Endodermal cell (in vitro differentiated cells): ENCODE results near the gene ENAH. TPM values are rescaled to one million over a fixed set of nuclear protein-coding genes. Genes with fewer than 3 reads are reported as not detected.
A peak's percentile ranks its signal among the peaks of the same experiment; 100 is the strongest.

Experiments used
- DNase-seq: peaks from one replicate; pipeline ENCODE4 v3.0.0-alpha.2; 2017
- H3K27ac ChIP-seq: 2 replicates; pipeline ENCODE4 v1.5.1; 2013; ENCODE audit warnings: mild to moderate bottlenecking, low read depth, low read length, moderate library complexity
- H3K27me3 ChIP-seq: 2 replicates; pipeline ENCODE4 v1.6.1; 2013; ENCODE audit warnings: mild to moderate bottlenecking, low read length, moderate library complexity; ENCODE audit not compliant: insufficient read depth, control insufficient read depth, poor library complexity, severe bottlenecking
- H3K36me3 ChIP-seq: 2 replicates; pipeline ENCODE4 v1.7.0; 2013; ENCODE audit warnings: mild to moderate bottlenecking, low read length, moderate library complexity; ENCODE audit not compliant: control insufficient read depth, insufficient read depth
- H3K4me1 ChIP-seq: one replicate; pipeline ENCODE4 v1.7.0; 2013; ENCODE audit warnings: low read length; ENCODE audit not compliant: control insufficient read depth, insufficient read depth
- H3K4me3 ChIP-seq: 2 replicates; pipeline ENCODE4 v1.5.1; 2013; ENCODE audit warnings: mild to moderate bottlenecking, low read length, moderate library complexity
- H3K9ac ChIP-seq: 2 replicates; pipeline ENCODE4 v1.6.1; 2013; ENCODE audit warnings: mild to moderate bottlenecking, low read length, moderate library complexity; ENCODE audit not compliant: poor library complexity, severe bottlenecking; ENCODE audit errors: extremely low read depth
- H3K9me3 ChIP-seq: 2 replicates; pipeline ENCODE4 v1.6.1; 2013; ENCODE audit warnings: mild to moderate bottlenecking, low read length, moderate library complexity; ENCODE audit not compliant: control insufficient read depth
- H3K27ac Mint-ChIP-seq: 2 replicates; pipeline ENCODE4 v1.8.0; 2020; ENCODE audit warnings: mixed read lengths
- H3K27me3 Mint-ChIP-seq: 2 replicates; pipeline ENCODE4 v1.8.0; 2021; ENCODE audit warnings: mild to moderate bottlenecking, mixed read lengths; ENCODE audit not compliant: insufficient read depth
- H3K36me3 Mint-ChIP-seq: 2 replicates; pipeline ENCODE4 v1.8.0; 2020; ENCODE audit warnings: low read depth, mixed read lengths
- H3K4me1 Mint-ChIP-seq: 2 replicates; pipeline ENCODE4 v1.8.0; 2020; ENCODE audit warnings: mixed read lengths
- H3K4me3 Mint-ChIP-seq: 2 replicates; pipeline ENCODE4 v1.8.0; 2020; ENCODE audit warnings: mild to moderate bottlenecking, moderate library complexity, mixed read lengths
- H3K9me3 Mint-ChIP-seq: 2 replicates; pipeline ENCODE4 v1.8.0; 2020; ENCODE audit warnings: mild to moderate bottlenecking, mixed read lengths
- WGBS, 2 experiments: methylation state at CpG; one replicate each; pipeline versions ENCODE4 v1.1.5 to v1.1.7; 2013; ENCODE audit warnings: missing lambda C conversion rate in 2 of 2, mixed read lengths in 1 of 2; ENCODE audit not compliant: insufficient coverage in 1 of 2, insufficient read length in 1 of 2; 5-methylcytosine and 5-hydroxymethylcytosine counted together
- total RNA-seq, 2 donors: library from RNA; stranded (reverse); fragmentation: NEBNext Ultra II Directional in 1 of 2; extraction: Animal tissue kit (Norgen Biotek cat#: 25700) in 1 of 2; gene quantifications; 2 replicates in 1 of 2; 3 replicates in 1 of 2; pipeline ENCODE4 v1.2.1, GENCODE V29; 2021
- TF ChIP-seq, protein P1 (sequence below): fragments of 200-600 bp; sonication (generic); conservative IDR thresholded peaks from 2 replicates; pipeline ENCODE4 v1.5.0; 2021; ENCODE audit warnings: antibody characterized with exemption, mild to moderate bottlenecking

Gene ENAH
- total RNA-seq, 2 donors from 2014 or later: 263 to 267 TPM

DNA sequence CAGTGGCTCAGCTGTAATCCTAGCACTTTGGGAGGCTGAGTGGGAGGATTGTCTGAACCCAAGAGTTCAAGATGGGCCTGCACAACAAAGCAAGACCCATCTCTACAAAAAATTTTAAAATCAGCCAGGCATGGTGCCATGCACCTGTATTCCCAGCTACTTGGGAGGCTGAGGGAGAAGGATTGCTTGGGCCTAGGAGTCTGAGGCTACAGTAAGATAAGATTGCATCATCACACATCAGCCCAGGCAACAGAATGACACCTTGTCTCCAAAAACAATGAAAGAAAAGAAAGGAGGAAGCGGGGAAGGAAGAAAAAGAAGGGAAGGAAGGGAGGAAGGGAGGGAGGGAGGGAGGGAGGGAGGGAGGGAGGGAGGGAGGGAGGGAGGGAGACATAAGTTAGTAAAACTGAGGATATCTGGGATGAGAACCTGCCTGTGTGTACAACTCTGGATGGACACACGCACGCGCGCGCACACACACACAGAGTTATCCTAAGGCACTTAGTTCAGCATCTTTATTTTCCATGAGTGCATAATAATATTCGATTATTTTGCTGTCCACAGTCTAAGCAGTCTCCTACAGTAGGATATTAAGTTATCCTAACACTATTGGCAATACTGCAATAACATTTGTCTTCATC is 132.2 kb downstream of the ENAH start:
- H3K27ac ChIP-seq: no peak overlapping the region
- H3K36me3 Mint-ChIP-seq: peaks cover 39% of the 10 kb centered on the region
- no peak overlapping the region for H3K9ac ChIP-seq
- H3K9me3 ChIP-seq: no peaks in the 10 kb centered on the region
- no peak overlapping the region for H3K4me3 ChIP-seq
- H3K27ac Mint-ChIP-seq: no peak overlapping the region
- peaks cover 5% of the 10 kb centered on the region for H3K4me1 Mint-ChIP-seq
- H3K9me3 Mint-ChIP-seq: no peaks in the 10 kb centered on the region
- H3K4me1 ChIP-seq: no peaks in the 10 kb centered on the region
- no peak for DNase-seq
- peaks cover 74% of the 10 kb centered on the region for H3K36me3 ChIP-seq
- no peak overlapping the region for H3K4me3 Mint-ChIP-seq
- H3K27me3 Mint-ChIP-seq: no peaks in the 10 kb centered on the region
- 90 to 98% methylated on average over 2 to 7 of the region's 7 CpGs for WGBS, 2 experiments
- TF ChIP-seq, protein P1, sequence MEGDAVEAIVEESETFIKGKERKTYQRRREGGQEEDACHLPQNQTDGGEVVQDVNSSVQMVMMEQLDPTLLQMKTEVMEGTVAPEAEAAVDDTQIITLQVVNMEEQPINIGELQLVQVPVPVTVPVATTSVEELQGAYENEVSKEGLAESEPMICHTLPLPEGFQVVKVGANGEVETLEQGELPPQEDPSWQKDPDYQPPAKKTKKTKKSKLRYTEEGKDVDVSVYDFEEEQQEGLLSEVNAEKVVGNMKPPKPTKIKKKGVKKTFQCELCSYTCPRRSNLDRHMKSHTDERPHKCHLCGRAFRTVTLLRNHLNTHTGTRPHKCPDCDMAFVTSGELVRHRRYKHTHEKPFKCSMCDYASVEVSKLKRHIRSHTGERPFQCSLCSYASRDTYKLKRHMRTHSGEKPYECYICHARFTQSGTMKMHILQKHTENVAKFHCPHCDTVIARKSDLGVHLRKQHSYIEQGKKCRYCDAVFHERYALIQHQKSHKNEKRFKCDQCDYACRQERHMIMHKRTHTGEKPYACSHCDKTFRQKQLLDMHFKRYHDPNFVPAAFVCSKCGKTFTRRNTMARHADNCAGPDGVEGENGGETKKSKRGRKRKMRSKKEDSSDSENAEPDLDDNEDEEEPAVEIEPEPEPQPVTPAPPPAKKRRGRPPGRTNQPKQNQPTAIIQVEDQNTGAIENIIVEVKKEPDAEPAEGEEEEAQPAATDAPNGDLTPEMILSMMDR: no peak
- H3K27me3 ChIP-seq: no peaks in the 10 kb centered on the region

DNA sequence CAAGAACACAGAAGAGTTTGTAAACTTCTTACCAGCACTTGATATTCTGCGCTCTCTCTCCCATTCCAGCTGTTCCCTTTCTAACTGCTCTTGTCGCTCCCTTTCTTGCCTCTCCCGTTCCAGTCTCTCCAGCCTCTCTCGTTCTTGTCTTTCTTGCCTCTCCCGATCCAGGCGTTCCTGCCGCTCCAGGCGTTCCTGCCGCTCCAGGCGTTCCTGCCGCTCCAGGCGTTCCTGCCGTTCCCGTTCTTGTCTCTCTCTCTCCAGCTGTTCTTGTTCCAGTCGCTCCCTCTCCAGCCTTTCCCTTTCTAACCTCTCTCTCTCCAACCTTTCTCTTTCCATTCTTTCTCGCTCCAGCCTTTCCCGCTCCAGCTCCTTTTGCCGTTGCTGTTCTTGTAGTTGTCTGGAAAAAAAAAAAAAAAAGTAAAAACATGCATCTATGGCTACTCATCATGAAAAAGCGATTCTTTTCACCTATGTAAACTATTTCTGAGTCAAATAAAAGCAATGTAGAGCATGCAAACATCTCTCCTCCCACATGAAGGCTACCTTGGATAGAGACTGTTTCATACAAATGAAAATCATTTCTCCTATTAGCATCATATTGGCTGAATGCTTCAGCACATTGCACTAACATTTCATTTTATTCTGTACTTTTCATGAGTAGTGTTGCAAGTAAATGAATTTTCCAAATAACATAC is 133.6 kb downstream of the ENAH start:
- no peak overlapping the region for H3K27ac ChIP-seq

DNA sequence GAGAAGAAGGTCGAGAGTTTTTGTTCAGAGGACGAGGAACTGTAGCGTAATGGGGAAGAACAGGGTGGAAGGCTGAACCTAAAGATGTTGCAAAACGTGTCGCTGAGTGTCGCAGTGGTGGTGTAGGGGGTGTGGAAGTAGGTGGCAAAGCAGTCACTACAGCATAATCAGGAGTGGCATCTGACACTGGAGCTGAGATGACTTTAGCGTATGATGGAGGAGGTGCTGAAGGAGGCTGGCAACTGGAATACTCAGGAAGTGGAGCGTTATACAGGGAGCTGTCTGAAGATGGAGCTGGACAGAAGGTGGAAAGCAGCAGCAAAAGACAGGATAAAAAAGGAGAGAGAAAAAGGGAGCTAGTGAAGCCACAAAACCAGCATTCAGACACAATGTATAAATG is 135.2 kb downstream of the ENAH start:
- no peak overlapping the region for H3K9ac ChIP-seq
- TF ChIP-seq, protein P1: no peak
- no peak overlapping the region for H3K4me3 ChIP-seq
- DNase-seq: no peak
- no peak overlapping the region for H3K4me3 Mint-ChIP-seq
- no peaks in the 10 kb centered on the region for H3K9me3 ChIP-seq
- H3K27me3 Mint-ChIP-seq: no peaks in the 10 kb centered on the region
- H3K9me3 Mint-ChIP-seq: no peaks in the 10 kb centered on the region
- peaks cover 71% of the 10 kb centered on the region for H3K36me3 ChIP-seq
- H3K27ac ChIP-seq: no peak overlapping the region
- peaks cover 14% of the 10 kb centered on the region for H3K4me1 Mint-ChIP-seq
- 95% methylated on average over 8 of the region's 8 CpGs for WGBS, 2 experiments
- H3K27ac Mint-ChIP-seq: peak overlapping the region; percentile 22
- H3K4me1 ChIP-seq: no peaks in the 10 kb centered on the region
- peaks cover 48% of the 10 kb centered on the region for H3K36me3 Mint-ChIP-seq
- no peaks in the 10 kb centered on the region for H3K27me3 ChIP-seq

More for the DNA sequence above, 133.6 kb downstream of the ENAH start:
- Mint-ChIP-seq H3K27me3 (no peaks in the 10 kb centered on the region), H3K4me3 (no peak overlapping the region), H3K27ac (peak overlapping the region; percentile 35), H3K36me3 (peaks cover 39% of the 10 kb centered on the region), H3K4me1 (peaks cover 9% of the 10 kb centered on the region), H3K9me3 (no peaks in the 10 kb centered on the region)
- TF ChIP-seq, protein P1: no peak
- Histone ChIP-seq H3K4me3 (no peak overlapping the region), H3K9me3 (no peaks in the 10 kb centered on the region), H3K4me1 (no peaks in the 10 kb centered on the region), H3K9ac (no peak overlapping the region), H3K36me3 (peaks cover 74% of the 10 kb centered on the region), H3K27me3 (no peaks in the 10 kb centered on the region)
- DNase-seq: peak; percentile 63
- WGBS, 2 experiments: 86 to 87% methylated on average over 14 to 19 of the region's 19 CpGs
